ENCODE measurements around the gene NPBWR2.

- TF ChIP-seq CTCF (IDR thresholded peaks at IDR 0.05) (no peak), POLR2A (IDR thresholded peaks at IDR 0.05) (no peak)
Measured at GRCh38 chr20:64090165-64090564, 17.2 kb downstream of the NPBWR2 start.
